ENCODE measurements around the gene RBM25. TPM values are rescaled to one million over a fixed set of nuclear protein-coding genes. Genes with fewer than 3 reads are reported as not detected.

The RBM25 gene
- total and polyA plus RNA-seq, 4 donors = 8.4 to 26.2 (median 22.2) TPM

GRCh38 chr14:73025544-73025943, 32.8 kb upstream of the RBM25 start:
- Histone ChIP-seq H3K4me1 (ENCODE audit: control insufficient read depth in 4 of 4, insufficient read depth in 4 of 4, low read length in 3 of 4) (peaks cover 3 to 25% (median 16%) of the 10 kb centered on the region in 4 donors), H3K27me3 (ENCODE audit: control insufficient read depth in 4 of 4, insufficient read depth in 4 of 4, low read length in 3 of 4) (no peaks in the 10 kb centered on the region), H3K9ac (ENCODE audit: low read depth in 1 of 2, low read length in 2 of 2) (no peak overlapping the region), H3K27ac (ENCODE audit: low read depth in 1 of 2, low read length in 2 of 2) (no peak overlapping the region), H3K9me3 (ENCODE audit: control insufficient read depth in 4 of 4, low read length in 3 of 4) (no peaks in the 10 kb centered on the region), H3K4me3 (ENCODE audit: low read depth in 1 of 3, low read length in 3 of 3) (peak overlapping the region in 1 of 3 donors; percentile 84), H3K36me3 (ENCODE audit: control insufficient read depth in 4 of 4, insufficient read depth in 3 of 4, low read depth in 1 of 4, low read length in 3 of 4) (peaks cover 3 to 14% (median 6%) of the 10 kb centered on the region in 4 donors)
- WGBS = 80% methylated on average over 3 of the region's 3 CpGs
- no peak for TF ChIP-seq ATF3 (IDR thresholded peaks at IDR 0.05)
- no peak for TF ChIP-seq CTCF (IDR thresholded peaks at IDR 0.05; ENCODE audit: low read depth, low read length, missing input control)
- no peak for TF ChIP-seq FOXA1 (IDR thresholded peaks at IDR 0.05)
- no peak for TF ChIP-seq FOXA2 (IDR thresholded peaks at IDR 0.05)
- TF ChIP-seq YY1 (IDR thresholded peaks at IDR 0.05) = no peak
- TF ChIP-seq MAX (IDR thresholded peaks at IDR 0.05) = no peak
- TF ChIP-seq EGR1 (IDR thresholded peaks at IDR 0.05; ENCODE audit: low read depth in 2 of 2) = no peak
- no peak for TF ChIP-seq ZBTB33 (IDR thresholded peaks at IDR 0.05)
- TF ChIP-seq NR2F2 (IDR thresholded peaks at IDR 0.05) = no peak
- no peak for TF ChIP-seq RAD21 (IDR thresholded peaks at IDR 0.05)
- no peak for TF ChIP-seq TAF1 (conservative IDR thresholded peaks at IDR 0.05)
- TF ChIP-seq REST (IDR thresholded peaks at IDR 0.05) = no peak
- no peak for TF ChIP-seq RXRA (IDR thresholded peaks at IDR 0.05)
- no peak for TF ChIP-seq GABPA (IDR thresholded peaks at IDR 0.05 in 1 of 2, conservative IDR thresholded peaks at IDR 0.05 in 1 of 2)
- TF ChIP-seq HNF4G (IDR thresholded peaks at IDR 0.05) = no peak
- no peak for TF ChIP-seq JUND (IDR thresholded peaks at IDR 0.05)
- no peak for DNase-seq (ENCODE audit: low spot score)
